B cell (primary cell): ENCODE results near the gene PRLR.

Experiments
- CTCF ChIP-seq: fragments of 200-600 bp; IDR thresholded peaks from one replicate; pipeline ENCODE4 v1.8.0; 2022; ENCODE audit warnings: antibody characterized with exemption, mild to moderate bottlenecking
- EZH2 ChIP-seq: IDR thresholded peaks from 2 replicates; pipeline ENCODE4 v1.6.1; 2012; ENCODE audit warnings: borderline replicate concordance, low read depth, mild to moderate bottlenecking, moderate library complexity, low read length; ENCODE audit not compliant: insufficient read depth, poor library complexity, severe bottlenecking

GRCh38 chr5:35162848-35163709, 67.2 kb downstream of the PRLR start:
- TF ChIP-seq CTCF, result no peak
- no peak for TF ChIP-seq EZH2
